OCI-LY1 (cell line): ENCODE data around the gene ACOT12.
"Not testable (repeated sequence)": the region's sequence is repeated elsewhere in the genome, so short reads cannot be mapped to it uniquely, and the experiment has no call there.

Experiments
- H2AFZ ChIP-seq: fragments of 200-600 bp; sonication (generic), shearing (Covaris generic); 2 replicates; pipeline ENCODE4 v1.6.0; 2014; ENCODE audit warnings: antibody characterized with exemption, mild to moderate bottlenecking, low read length
- H3F3A ChIP-seq: fragments of 200-600 bp; sonication (generic), shearing (Covaris generic); 2 replicates; pipeline ENCODE4 v1.6.0; 2014; ENCODE audit warnings: mild to moderate bottlenecking, antibody characterized with exemption, low read length, moderate library complexity; ENCODE audit not compliant: insufficient read depth
- H3K27ac ChIP-seq: fragments of 200-600 bp; sonication (generic); 2 replicates; pipeline ENCODE4 v1.5.1; 2014; ENCODE audit warnings: low read length, mixed run types, mild to moderate bottlenecking, low read depth; ENCODE audit not compliant: poor library complexity, severe bottlenecking
- H3K27me3 ChIP-seq: fragments of 200-600 bp; sonication (generic); 2 replicates; pipeline ENCODE4 v1.6.0; 2014; ENCODE audit warnings: antibody characterized with exemption, mild to moderate bottlenecking, low read length, moderate library complexity; ENCODE audit not compliant: insufficient read depth
- H3K36me3 ChIP-seq: fragments of 200-600 bp; sonication (generic); 2 replicates; pipeline ENCODE4 v1.6.1; 2014; ENCODE audit warnings: mild to moderate bottlenecking, antibody characterized with exemption, low read length, moderate library complexity, mixed read lengths; ENCODE audit not compliant: insufficient read depth
- H3K4me1 ChIP-seq: fragments of 200-600 bp; sonication (generic); 2 replicates; pipeline ENCODE4 v1.5.1; 2014; ENCODE audit warnings: mild to moderate bottlenecking, low read length, moderate library complexity; ENCODE audit not compliant: insufficient read depth, severe bottlenecking
- H3K4me2 ChIP-seq: fragments of 200-600 bp; sonication (generic), shearing (Covaris generic); 2 replicates; pipeline ENCODE4 v1.6.1; 2014; ENCODE audit warnings: low read length
- H3K4me3 ChIP-seq: fragments of 200-600 bp; sonication (generic); 2 replicates; pipeline ENCODE4 v1.5.1; 2014; ENCODE audit warnings: low read length, low read depth, mild to moderate bottlenecking, mixed read lengths; ENCODE audit not compliant: poor library complexity, severe bottlenecking
- H3K79me2 ChIP-seq: fragments of 200-600 bp; shearing (Covaris generic); 2 replicates; pipeline ENCODE4 v1.6.1; 2016; ENCODE audit warnings: mixed run types, low read length, mixed read lengths; ENCODE audit not compliant: insufficient read depth
- H3K9ac ChIP-seq: fragments of 200-600 bp; sonication (generic), shearing (Covaris generic); 2 replicates; pipeline ENCODE4 v1.6.1; 2014; ENCODE audit warnings: mild to moderate bottlenecking, low read length, mixed read lengths
- H3K9me2 ChIP-seq: fragments of 200-600 bp; sonication (generic), shearing (Covaris generic); 2 replicates; pipeline ENCODE4 v1.6.1; 2014; ENCODE audit warnings: low read depth, mild to moderate bottlenecking, low read length, mixed read lengths
- H3K9me3 ChIP-seq: fragments of 200-600 bp; shearing (Covaris generic); 2 replicates; pipeline ENCODE4 v1.6.1; 2014; ENCODE audit warnings: low read length, mixed read lengths
- H4K20me1 ChIP-seq: fragments of 200-600 bp; sonication (generic), shearing (Covaris generic); 2 replicates; pipeline ENCODE4 v1.6.0; 2016; ENCODE audit warnings: mild to moderate bottlenecking, low read length; ENCODE audit not compliant: insufficient read depth
- CTCF ChIP-seq: fragments of 200-600 bp; sonication (generic), shearing (Covaris generic); IDR thresholded peaks from 2 replicates; pipeline ENCODE4 v1.5.1; 2017; ENCODE audit warnings: mild to moderate bottlenecking, antibody characterized with exemption, low read length, moderate library complexity, mixed read lengths
- EZH2 ChIP-seq: fragments of 200-600 bp; sonication (generic), shearing (Covaris generic); IDR thresholded peaks from 2 replicates; pipeline ENCODE4 v1.8.0; 2017; ENCODE audit warnings: borderline replicate concordance, mixed run types, mild to moderate bottlenecking, antibody characterized with exemption, low read length, moderate library complexity, mixed read lengths

Gene ACOT12

GRCh38 chr5:81409361-81409760, 15.4 kb upstream of the ACOT12 start:
- Histone ChIP-seq H3K27ac (no peak overlapping the region), H3K9me2 (no peaks in the 10 kb centered on the region)

GRCh38 chr5:81408496-81408895, 14.6 kb upstream of the ACOT12 start:
- no peak for TF ChIP-seq EZH2
- Histone ChIP-seq H3K27ac (no peak overlapping the region), H3K4me3 (no peak overlapping the region), H3K4me2 (no peak overlapping the region), H3K9me3 (no peaks in the 10 kb centered on the region), H3F3A (no peaks in the 10 kb centered on the region), H3K36me3 (no peaks in the 10 kb centered on the region), H4K20me1 (no peaks in the 10 kb centered on the region), H3K79me2 (no peaks in the 10 kb centered on the region), H3K27me3 (no peaks in the 10 kb centered on the region), H3K4me1 (no peaks in the 10 kb centered on the region), H2AFZ (no peak overlapping the region), H3K9me2 (no peaks in the 10 kb centered on the region), H3K9ac (no peak overlapping the region)

More at GRCh38 chr5:81409361-81409760, 15.4 kb upstream of the ACOT12 start:
- H3F3A ChIP-seq: no peaks in the 10 kb centered on the region
- no peaks in the 10 kb centered on the region for H3K79me2 ChIP-seq
- H3K9ac ChIP-seq: no peak overlapping the region
- H3K4me2 ChIP-seq: no peak overlapping the region
- H4K20me1 ChIP-seq: no peaks in the 10 kb centered on the region
- H3K9me3 ChIP-seq: no peaks in the 10 kb centered on the region
- H3K4me1 ChIP-seq: no peaks in the 10 kb centered on the region
- no peak for TF ChIP-seq CTCF
- no peak for TF ChIP-seq EZH2
- no peaks in the 10 kb centered on the region for H3K27me3 ChIP-seq
- H3K36me3 ChIP-seq: no peaks in the 10 kb centered on the region
- no peak overlapping the region for H3K4me3 ChIP-seq
- no peak overlapping the region for H2AFZ ChIP-seq

- not testable (repeated sequence) for H3K27ac ChIP-seq, H2AFZ ChIP-seq, H3K36me3 ChIP-seq, H3K27me3 ChIP-seq, H3F3A ChIP-seq, H3K9ac ChIP-seq, H4K20me1 ChIP-seq, H3K79me2 ChIP-seq, H3K4me1 ChIP-seq, H3K9me2 ChIP-seq, H3K4me3 ChIP-seq, H3K4me2 ChIP-seq, H3K9me3 ChIP-seq
Measured at GRCh38 chr5:81407811-81408210, 13.9 kb upstream of the ACOT12 start.

- Histone ChIP-seq H3K4me1 (no peaks in the 10 kb centered on the region), H3K9me2 (no peaks in the 10 kb centered on the region), H3K4me2 (no peak overlapping the region), H3K9ac (no peak overlapping the region), H3K4me3 (no peak overlapping the region), H3K36me3 (no peaks in the 10 kb centered on the region), H3K79me2 (no peaks in the 10 kb centered on the region), H3K9me3 (no peaks in the 10 kb centered on the region), H3K27ac (no peak overlapping the region), H2AFZ (no peak overlapping the region), H3K27me3 (no peaks in the 10 kb centered on the region), H4K20me1 (no peaks in the 10 kb centered on the region), H3F3A (no peaks in the 10 kb centered on the region)
- TF ChIP-seq EZH2 (no peak), CTCF (no peak)
Measured at GRCh38 chr5:81405126-81405891, 11.4 kb upstream of the ACOT12 start.
